Measurements from ENCODE around the gene FOCAD. TPM values are rescaled to one million over a fixed set of nuclear protein-coding genes. Genes with fewer than 3 reads are reported as not detected.
A peak's percentile ranks its signal among the peaks of the same experiment; 100 is the strongest.

Gene FOCAD
- total and polyA plus RNA-seq, 3 experiments from 2014 or later: 16.1 to 25.9 (median 24.8) TPM

- peaks cover 33% of the 10 kb centered on the region for H3K4me1 ChIP-seq (ENCODE audit: insufficient read depth, low read length)
- H3K9me3 ChIP-seq (ENCODE audit: low read length): no peaks in the 10 kb centered on the region
- H3K9me3 Mint-ChIP-seq: peaks cover 0 to 3% (median 0%) of the 10 kb centered on the region in 5 donors
- no peak overlapping the region for H3K27ac ChIP-seq (ENCODE audit: low read depth, low read length)
- CTCF ChIA-PET: interaction anchor here (1.0 to 1.2 kb wide), 2 partner anchors 9 to 84 kb away, joined by 3 read pairs; no protein-coding TSS in a partner anchor
- peak overlapping the region in 1 of 7 donors; percentile 27 for H3K4me3 Mint-ChIP-seq
- H3K36me3 Mint-ChIP-seq: peaks cover 19 to 47% (median 28%) of the 10 kb centered on the region in 3 donors
- POLR2A ChIA-PET: no interaction called here
- no peaks in the 10 kb centered on the region for H3K27me3 Mint-ChIP-seq
- peak overlapping the region in 4 of 8 donors; percentile 2 to 17 (median 4) for H3K27ac Mint-ChIP-seq
- H3K4me3 ChIP-seq (ENCODE audit: low read length): no peak overlapping the region
- no peaks in the 10 kb centered on the region for H3K36me3 ChIP-seq (ENCODE audit: insufficient read depth, low read length)
- no peak for DNase-seq
- no peaks in the 10 kb centered on the region for H3K27me3 ChIP-seq (ENCODE audit: insufficient read depth, low read length, poor library complexity, severe bottlenecking)
- peaks cover 37 to 50% (median 42%) of the 10 kb centered on the region in 3 donors for H3K4me1 Mint-ChIP-seq
Measured at GRCh38 chr9:21027295-21027694, 343.2 kb downstream of the FOCAD start.

- DNase-seq: no peak
- Mint-ChIP-seq H3K36me3 (peaks cover 14 to 42% (median 25%) of the 10 kb centered on the region in 3 donors), H3K27ac (peak overlapping the region in 4 of 8 donors; percentile 50 to 86 (median 62)), H3K27me3 (no peaks in the 10 kb centered on the region), H3K9me3 (no peaks in the 10 kb centered on the region), H3K4me3 (peak overlapping the region in 1 of 7 donors; percentile 34), H3K4me1 (peaks cover 44 to 56% (median 52%) of the 10 kb centered on the region in 3 donors)
- Histone ChIP-seq H3K4me1 (ENCODE audit: insufficient read depth, low read length) (peaks cover 39% of the 10 kb centered on the region), H3K4me3 (ENCODE audit: low read length) (no peak overlapping the region), H3K9me3 (ENCODE audit: low read length) (no peaks in the 10 kb centered on the region), H3K36me3 (ENCODE audit: insufficient read depth, low read length) (no peaks in the 10 kb centered on the region), H3K27ac (ENCODE audit: low read depth, low read length) (no peak overlapping the region), H3K27me3 (ENCODE audit: insufficient read depth, low read length, poor library complexity, severe bottlenecking) (no peaks in the 10 kb centered on the region)
- CTCF ChIA-PET: no interaction called here
- POLR2A ChIA-PET: interaction anchor here (1.1 kb wide), 1 partner anchor 35 kb away, joined by 4 read pairs; no protein-coding TSS in a partner anchor
Measured at GRCh38 chr9:21028466-21028865, 344.4 kb downstream of the FOCAD start.

GRCh38 chr9:21029661-21030060 is 345.6 kb downstream of the FOCAD start:
- no peak overlapping the region for H3K4me3 Mint-ChIP-seq
- no peak for DNase-seq
- H3K4me1 ChIP-seq (ENCODE audit: insufficient read depth, low read length): peaks cover 39% of the 10 kb centered on the region
- CTCF ChIA-PET: no interaction called here
- H3K27ac Mint-ChIP-seq: no peak overlapping the region
- no peak overlapping the region for H3K27ac ChIP-seq (ENCODE audit: low read depth, low read length)
- POLR2A ChIA-PET: no interaction called here
- no peak overlapping the region for H3K4me3 ChIP-seq (ENCODE audit: low read length)
- H3K9me3 Mint-ChIP-seq: no peaks in the 10 kb centered on the region
- no peaks in the 10 kb centered on the region for H3K36me3 ChIP-seq (ENCODE audit: insufficient read depth, low read length)
- H3K4me1 Mint-ChIP-seq: peaks cover 40 to 46% (median 44%) of the 10 kb centered on the region in 3 donors
- no peaks in the 10 kb centered on the region for H3K27me3 ChIP-seq (ENCODE audit: insufficient read depth, low read length, poor library complexity, severe bottlenecking)
- peaks cover 12 to 32% (median 17%) of the 10 kb centered on the region in 3 donors for H3K36me3 Mint-ChIP-seq
- H3K9me3 ChIP-seq (ENCODE audit: low read length): no peaks in the 10 kb centered on the region
- no peaks in the 10 kb centered on the region for H3K27me3 Mint-ChIP-seq

GRCh38 chr9:21030389-21031035 is 346.5 kb downstream of the FOCAD start:
- Histone ChIP-seq H3K27ac (ENCODE audit: low read depth, low read length) (peak overlapping the region; percentile 68), H3K27me3 (ENCODE audit: insufficient read depth, low read length, poor library complexity, severe bottlenecking) (no peaks in the 10 kb centered on the region), H3K36me3 (ENCODE audit: insufficient read depth, low read length) (no peaks in the 10 kb centered on the region), H3K4me1 (ENCODE audit: insufficient read depth, low read length) (peaks cover 39% of the 10 kb centered on the region), H3K4me3 (ENCODE audit: low read length) (peak overlapping the region; percentile 78), H3K9me3 (ENCODE audit: low read length) (no peaks in the 10 kb centered on the region)
- POLR2A ChIA-PET: interaction anchor here (0.6 to 1.2 kb wide), 4 partner anchors 12 to 66 kb away, joined by 3 to 8 read pairs (median 4); no protein-coding TSS in a partner anchor
- H3K4me3 Mint-ChIP-seq: no peak overlapping the region
- peaks cover 12 to 29% (median 17%) of the 10 kb centered on the region in 3 donors for H3K36me3 Mint-ChIP-seq
- no peaks in the 10 kb centered on the region for H3K27me3 Mint-ChIP-seq
- peaks cover 37 to 41% (median 39%) of the 10 kb centered on the region in 3 donors for H3K4me1 Mint-ChIP-seq
- no peaks in the 10 kb centered on the region for H3K9me3 Mint-ChIP-seq
- CTCF ChIA-PET: interaction anchor here (0.7 to 2.1 kb wide), 8 partner anchors 10 to 678 kb away, joined by 3 to 6 read pairs (median 4); no protein-coding TSS in a partner anchor
- no peak overlapping the region for H3K27ac Mint-ChIP-seq
- DNase-seq: peak in 2 of 5 donors; percentile 24 to 26

DNA sequence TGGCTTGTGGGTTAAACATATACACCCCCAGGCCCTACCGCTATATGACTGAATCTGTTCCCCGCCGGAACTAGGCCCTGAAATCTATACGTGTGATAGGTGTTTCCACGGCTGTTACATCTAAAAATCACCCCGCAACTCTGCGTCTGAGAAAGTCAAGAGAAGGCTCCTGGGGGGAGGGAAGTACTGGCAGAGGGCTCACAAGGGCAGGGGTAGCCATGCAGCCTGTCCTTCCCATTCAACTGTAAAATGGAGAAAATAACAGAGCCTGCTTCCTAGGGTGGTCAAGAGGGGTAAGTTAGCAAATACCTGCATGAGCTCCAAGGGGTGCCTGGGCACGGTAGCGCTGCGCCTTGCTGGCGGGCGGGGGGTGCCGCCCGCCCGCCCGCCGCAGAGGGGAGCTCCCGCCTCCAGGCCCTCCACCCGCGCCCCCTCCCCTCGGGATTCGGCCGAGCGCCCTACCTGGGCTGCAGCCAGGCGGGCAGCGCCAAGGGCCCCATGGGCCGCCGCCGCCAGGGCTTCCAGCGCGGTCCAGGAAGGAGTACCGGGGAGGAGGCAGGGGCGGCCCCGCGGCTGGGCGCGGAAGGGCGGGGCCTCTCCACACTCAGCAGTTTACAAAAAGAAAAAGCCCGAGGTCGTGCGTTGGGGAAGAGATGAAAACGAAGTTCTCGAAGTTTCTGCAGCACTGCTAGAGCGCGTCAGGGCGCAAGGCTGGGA is 347.2 kb downstream of the FOCAD start, which contains the start of gene HACD4:
Gene HACD4, minus strand, starts transcription at position 550 of the 717 bp plus-strand sequence. Its CDS starts 50 bp downstream, at position 500.
- no peaks in the 10 kb centered on the region for H3K36me3 ChIP-seq (ENCODE audit: insufficient read depth, low read length)
- Mint-ChIP-seq H3K27ac (peak within 1 kb of the TSS in 7 of 8 donors; percentile 31 to 90 (median 69)), H3K4me1 (peaks cover 30 to 33% (median 32%) of the 10 kb centered on the region in 3 donors), H3K4me3 (peak within 1 kb of the TSS in 4 of 7 donors; percentile 75 to 84 (median 80)), H3K36me3 (peaks cover 5 to 21% (median 11%) of the 10 kb centered on the region in 3 donors), H3K27me3 (no peaks in the 10 kb centered on the region), H3K9me3 (no peaks in the 10 kb centered on the region)
- H3K4me1 ChIP-seq (ENCODE audit: insufficient read depth, low read length): peaks cover 39% of the 10 kb centered on the region
- H3K9me3 ChIP-seq (ENCODE audit: low read length): no peaks in the 10 kb centered on the region
- DNase-seq: peak; percentile 52 to 77 (median 69)
- CTCF ChIA-PET: interaction anchor here (0.8 to 2.1 kb wide), 8 partner anchors 11 to 406 kb away, joined by 3 to 6 read pairs (median 4); no protein-coding TSS in a partner anchor
- POLR2A ChIA-PET: interaction anchor here (1.0 to 1.2 kb wide), 4 partner anchors 12 to 409 kb away, joined by 3 to 8 read pairs (median 4); partner anchors contain the start of gene MLLT3
- peak within 1 kb of the TSS; percentile 78 for H3K4me3 ChIP-seq (ENCODE audit: low read length)
- H3K27ac ChIP-seq (ENCODE audit: low read depth, low read length): peak within 1 kb of the TSS; percentile 68
- H3K27me3 ChIP-seq (ENCODE audit: insufficient read depth, low read length, poor library complexity, severe bottlenecking): no peaks in the 10 kb centered on the region

- Histone ChIP-seq H3K36me3 (ENCODE audit: insufficient read depth, low read length) (no peaks in the 10 kb centered on the region), H3K27me3 (ENCODE audit: insufficient read depth, low read length, poor library complexity, severe bottlenecking) (no peaks in the 10 kb centered on the region), H3K9me3 (ENCODE audit: low read length) (no peaks in the 10 kb centered on the region), H3K4me3 (ENCODE audit: low read length) (peak overlapping the region; percentile 78), H3K4me1 (ENCODE audit: insufficient read depth, low read length) (peaks cover 39% of the 10 kb centered on the region), H3K27ac (ENCODE audit: low read depth, low read length) (peak overlapping the region; percentile 68)
- no peak for DNase-seq
- H3K4me1 Mint-ChIP-seq: peaks cover 26 to 28% (median 26%) of the 10 kb centered on the region in 3 donors
- H3K9me3 Mint-ChIP-seq: no peaks in the 10 kb centered on the region
- H3K4me3 Mint-ChIP-seq: peak overlapping the region in 3 of 7 donors; percentile 75 to 84 (median 82)
- peaks cover 0 to 1% of the 10 kb centered on the region in 2 donors for H3K27me3 Mint-ChIP-seq
- ChIA-PET POLR2A (interaction anchor here (1.0 to 1.1 kb wide), 3 partner anchors 30 to 410 kb away, joined by 3 to 8 read pairs (median 3); partner anchors contain the start of gene MLLT3), CTCF (interaction anchor here (0.8 to 2.1 kb wide), 5 partner anchors 11 to 407 kb away, joined by 3 to 6 read pairs (median 4); no protein-coding TSS in a partner anchor)
- peaks cover 4 to 16% (median 6%) of the 10 kb centered on the region in 3 donors for H3K36me3 Mint-ChIP-seq
- peak overlapping the region in 6 of 8 donors; percentile 44 to 90 (median 72) for H3K27ac Mint-ChIP-seq
Measured at GRCh38 chr9:21031808-21032183, 347.7 kb downstream of the FOCAD start.

DNA sequence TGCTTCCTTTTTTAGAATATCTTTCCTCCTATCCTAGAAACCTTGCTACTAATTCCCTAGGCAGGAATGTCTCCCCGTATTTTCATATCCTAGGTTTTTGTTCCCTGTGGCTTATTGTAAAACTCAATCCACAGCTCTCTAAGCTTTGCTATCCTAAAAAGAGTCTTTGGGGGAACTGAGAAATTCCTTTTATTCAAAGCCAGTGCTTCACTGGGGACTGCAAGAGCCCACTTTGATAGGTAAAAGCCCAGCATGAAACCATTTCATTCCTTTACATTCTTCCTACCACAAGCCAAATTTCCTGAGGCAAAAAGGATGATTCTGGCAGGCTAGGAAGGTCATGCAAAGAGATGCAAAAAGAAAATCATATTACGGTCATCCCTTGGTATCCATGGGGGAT is 353.2 kb downstream of the FOCAD start:
- no peaks in the 10 kb centered on the region for H3K9me3 ChIP-seq (ENCODE audit: low read length)
- H3K4me1 ChIP-seq (ENCODE audit: insufficient read depth, low read length): peaks cover 13% of the 10 kb centered on the region
- CTCF ChIA-PET: no interaction called here
- H3K4me3 ChIP-seq (ENCODE audit: low read length): no peak overlapping the region
- POLR2A ChIA-PET: interaction anchor here (0.5 kb wide), 1 partner anchor 49 kb away, joined by 6 read pairs; no protein-coding TSS in a partner anchor
- Mint-ChIP-seq H3K4me3 (peak overlapping the region in 1 of 7 donors; percentile 39), H3K27me3 (peaks cover 0 to 1% of the 10 kb centered on the region in 2 donors), H3K9me3 (no peaks in the 10 kb centered on the region), H3K4me1 (peaks cover 23 to 30% (median 25%) of the 10 kb centered on the region in 3 donors), H3K27ac (no peak overlapping the region), H3K36me3 (peaks cover 0 to 4% (median 0%) of the 10 kb centered on the region in 3 donors)
- no peaks in the 10 kb centered on the region for H3K36me3 ChIP-seq (ENCODE audit: insufficient read depth, low read length)
- no peak overlapping the region for H3K27ac ChIP-seq (ENCODE audit: low read depth, low read length)
- H3K27me3 ChIP-seq (ENCODE audit: insufficient read depth, low read length, poor library complexity, severe bottlenecking): no peaks in the 10 kb centered on the region
- DNase-seq: no peak

Data from CD8-positive, alpha-beta memory T cell (primary cell).